ENCODE results near the gene CHGA.

DNA sequence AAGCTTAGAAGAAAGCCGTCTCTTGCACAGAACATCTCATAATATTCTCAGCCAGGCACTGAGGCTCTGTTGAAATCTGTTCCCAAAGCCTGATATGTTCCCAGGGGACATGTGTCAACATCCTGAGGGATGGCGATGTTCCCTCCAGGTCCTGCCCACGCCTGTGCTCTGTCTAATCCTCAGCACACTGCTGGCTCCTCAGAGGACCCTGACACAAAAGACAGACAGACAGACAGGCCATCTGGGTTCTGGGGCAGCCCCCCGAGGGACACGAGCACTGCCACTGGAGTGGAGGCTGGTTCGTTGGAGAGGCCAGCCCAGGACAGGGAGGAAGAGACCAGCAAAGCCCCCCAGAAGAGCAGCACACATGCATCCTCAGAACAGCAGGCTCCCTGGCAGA lies 27.8 kb downstream of the CHGA start:
- TF ChIP-seq TAF1 (IDR thresholded peaks at IDR 0.05; ENCODE audit: low read depth) (no peak), EZH2 (IDR thresholded peaks at IDR 0.05; ENCODE audit: borderline replicate concordance, insufficient read depth, low read length, poor library complexity, severe bottlenecking) (no peak), POLR2AphosphoS5 (IDR thresholded peaks at IDR 0.05) (no peak), RAD21 (conservative IDR thresholded peaks at IDR 0.05) (no peak), EP300 (conservative IDR thresholded peaks at IDR 0.05; ENCODE audit: poor library complexity, severe bottlenecking) (no peak), MXI1 (conservative IDR thresholded peaks at IDR 0.05; ENCODE audit: poor library complexity, severe bottlenecking) (no peak)
- TF ChIP-seq, protein P1, sequence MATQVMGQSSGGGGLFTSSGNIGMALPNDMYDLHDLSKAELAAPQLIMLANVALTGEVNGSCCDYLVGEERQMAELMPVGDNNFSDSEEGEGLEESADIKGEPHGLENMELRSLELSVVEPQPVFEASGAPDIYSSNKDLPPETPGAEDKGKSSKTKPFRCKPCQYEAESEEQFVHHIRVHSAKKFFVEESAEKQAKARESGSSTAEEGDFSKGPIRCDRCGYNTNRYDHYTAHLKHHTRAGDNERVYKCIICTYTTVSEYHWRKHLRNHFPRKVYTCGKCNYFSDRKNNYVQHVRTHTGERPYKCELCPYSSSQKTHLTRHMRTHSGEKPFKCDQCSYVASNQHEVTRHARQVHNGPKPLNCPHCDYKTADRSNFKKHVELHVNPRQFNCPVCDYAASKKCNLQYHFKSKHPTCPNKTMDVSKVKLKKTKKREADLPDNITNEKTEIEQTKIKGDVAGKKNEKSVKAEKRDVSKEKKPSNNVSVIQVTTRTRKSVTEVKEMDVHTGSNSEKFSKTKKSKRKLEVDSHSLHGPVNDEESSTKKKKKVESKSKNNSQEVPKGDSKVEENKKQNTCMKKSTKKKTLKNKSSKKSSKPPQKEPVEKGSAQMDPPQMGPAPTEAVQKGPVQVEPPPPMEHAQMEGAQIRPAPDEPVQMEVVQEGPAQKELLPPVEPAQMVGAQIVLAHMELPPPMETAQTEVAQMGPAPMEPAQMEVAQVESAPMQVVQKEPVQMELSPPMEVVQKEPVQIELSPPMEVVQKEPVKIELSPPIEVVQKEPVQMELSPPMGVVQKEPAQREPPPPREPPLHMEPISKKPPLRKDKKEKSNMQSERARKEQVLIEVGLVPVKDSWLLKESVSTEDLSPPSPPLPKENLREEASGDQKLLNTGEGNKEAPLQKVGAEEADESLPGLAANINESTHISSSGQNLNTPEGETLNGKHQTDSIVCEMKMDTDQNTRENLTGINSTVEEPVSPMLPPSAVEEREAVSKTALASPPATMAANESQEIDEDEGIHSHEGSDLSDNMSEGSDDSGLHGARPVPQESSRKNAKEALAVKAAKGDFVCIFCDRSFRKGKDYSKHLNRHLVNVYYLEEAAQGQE (IDR thresholded peaks at IDR 0.05; ENCODE audit: borderline replicate concordance) = no peak
- TF ChIP-seq, protein P2, sequence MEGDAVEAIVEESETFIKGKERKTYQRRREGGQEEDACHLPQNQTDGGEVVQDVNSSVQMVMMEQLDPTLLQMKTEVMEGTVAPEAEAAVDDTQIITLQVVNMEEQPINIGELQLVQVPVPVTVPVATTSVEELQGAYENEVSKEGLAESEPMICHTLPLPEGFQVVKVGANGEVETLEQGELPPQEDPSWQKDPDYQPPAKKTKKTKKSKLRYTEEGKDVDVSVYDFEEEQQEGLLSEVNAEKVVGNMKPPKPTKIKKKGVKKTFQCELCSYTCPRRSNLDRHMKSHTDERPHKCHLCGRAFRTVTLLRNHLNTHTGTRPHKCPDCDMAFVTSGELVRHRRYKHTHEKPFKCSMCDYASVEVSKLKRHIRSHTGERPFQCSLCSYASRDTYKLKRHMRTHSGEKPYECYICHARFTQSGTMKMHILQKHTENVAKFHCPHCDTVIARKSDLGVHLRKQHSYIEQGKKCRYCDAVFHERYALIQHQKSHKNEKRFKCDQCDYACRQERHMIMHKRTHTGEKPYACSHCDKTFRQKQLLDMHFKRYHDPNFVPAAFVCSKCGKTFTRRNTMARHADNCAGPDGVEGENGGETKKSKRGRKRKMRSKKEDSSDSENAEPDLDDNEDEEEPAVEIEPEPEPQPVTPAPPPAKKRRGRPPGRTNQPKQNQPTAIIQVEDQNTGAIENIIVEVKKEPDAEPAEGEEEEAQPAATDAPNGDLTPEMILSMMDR (IDR thresholded peaks at IDR 0.05; ENCODE audit: poor library complexity, severe bottlenecking) = no peak

All from neural cell (in vitro differentiated cells).